GM12878 (cell line): ENCODE results near the gene DNAJC28. TPM values are rescaled to one million over a fixed set of nuclear protein-coding genes. Genes with fewer than 3 reads are reported as not detected.

Experiments
- ATAC-seq: fragments of 200-7000 bp; cut with Tn5 transposase; 3 replicates; pipeline ENCODE4 v1.9.1; 2020; ENCODE audit warnings: mild to moderate bottlenecking, moderate library complexity
- BruUV-seq: library from RNA; stranded (reverse); fragments of 400-500 nt; replicated peaks from 2 replicates; lab custom pipeline; 2021; lab: Mats Ljungman, UMichigan
- CTCF ChIA-PET: fragments of 300-600 bp; sonication (Branson Sonifier 250); formaldehyde crosslinking; extraction: SDS; loops from one replicate; lab custom pipeline; 2021; ENCODE audit warnings: inconsistent platforms; lab: Yijun Ruan, JAX
- POLR2A ChIA-PET: fragments of 350-600 bp; formaldehyde crosslinking; extraction: SDS; loops from one replicate; lab custom pipeline; 2021; ENCODE audit warnings: inconsistent platforms; lab: Charles Lee
- RAD21 ChIA-PET: fragments of 300-600 bp; sonication (Branson Sonifier 250); formaldehyde crosslinking; loops from one replicate; lab custom pipeline; 2023; ENCODE audit warnings: antibody characterized with exemption; ENCODE audit not compliant: unreplicated experiment; lab: Charles Lee
- SMC1A ChIA-PET: fragments of 300-600 bp; sonication (Branson Sonifier 250); formaldehyde crosslinking; loops from one replicate; lab custom pipeline; 2023; ENCODE audit not compliant: unreplicated experiment, uncharacterized antibody; lab: Charles Lee
- DNase-seq: peaks from one replicate; pipeline ENCODE4 v3.0.0-alpha.2; 2011; ENCODE audit warnings: low read depth, low spot score
- FAIRE-seq: peaks from 3 replicates; lab custom pipeline; 2011; peaks lifted over from hg19 to GRCh38; lab: Jason Lieb, UNC
- H2AFZ ChIP-seq: 2 replicates; pipeline ENCODE4 v1.6.0; 2011; ENCODE audit warnings: low read depth, low read length, control low read depth; ENCODE audit not compliant: control insufficient read depth
- H3K27ac ChIP-seq: 2 replicates; pipeline ENCODE4 v1.5.1; 2011; ENCODE audit warnings: control low read depth; ENCODE audit not compliant: control insufficient read depth, insufficient read depth
- H3K27me3 ChIP-seq, 2 experiments: replicated peaks in 1 of 2; 2 replicates each; pipeline versions ENCODE4 v1.6.0 to v1.6.1; 2011; ENCODE audit warnings: low read length in 1 of 2; ENCODE audit not compliant: control insufficient read depth in 2 of 2, insufficient read depth in 2 of 2
- H3K36me3 ChIP-seq, 2 experiments: 2 replicates each; pipeline ENCODE4 v1.5.1; 2011; ENCODE audit warnings: low read length in 1 of 2; ENCODE audit not compliant: control insufficient read depth in 2 of 2, insufficient read depth in 2 of 2
- H3K4me1 ChIP-seq: 2 replicates; pipeline ENCODE4 v1.6.1; 2011; ENCODE audit warnings: mild to moderate bottlenecking, low read length, moderate library complexity, mixed read lengths; ENCODE audit not compliant: control insufficient read depth, insufficient read depth
- H3K4me2 ChIP-seq: 2 replicates; pipeline ENCODE4 v1.6.0; 2011; ENCODE audit warnings: control low read depth; ENCODE audit not compliant: control insufficient read depth, insufficient read depth
- H3K4me3 ChIP-seq: fragments of 200-600 bp; sonication (generic); 2 replicates; pipeline ENCODE4 v1.5.1; 2016
- H3K79me2 ChIP-seq: 2 replicates; pipeline ENCODE4 v1.6.0; 2011; ENCODE audit warnings: low read length; ENCODE audit not compliant: control insufficient read depth, insufficient read depth
- H3K9ac ChIP-seq: 2 replicates; pipeline ENCODE4 v1.8.0; 2011; ENCODE audit warnings: low read length, control low read depth, mixed read lengths; ENCODE audit not compliant: control insufficient read depth, insufficient read depth
- H3K9me3 ChIP-seq: replicated peaks from 3 replicates; pipeline ENCODE4 v1.5.1; 2011; ENCODE audit warnings: mild to moderate bottlenecking, low read length; ENCODE audit not compliant: control insufficient read depth, insufficient read depth
- H4K20me1 ChIP-seq: 2 replicates; pipeline ENCODE4 v1.6.0; 2011; ENCODE audit not compliant: control insufficient read depth, insufficient read depth
- GABPA ChIP-seq: IDR thresholded peaks from 2 replicates; pipeline ENCODE4 v1.6.1; 2014; ENCODE audit warnings: antibody characterized with exemption, low read depth, mild to moderate bottlenecking, inconsistent platforms
- MLLT1 ChIP-seq: fragments of 450-650 bp; IDR thresholded peaks from 2 replicates; pipeline ENCODE4 v1.6.1; 2016; ENCODE audit warnings: mild to moderate bottlenecking
- SMAD1 ChIP-seq: fragments of 450-650 bp; IDR thresholded peaks from 2 replicates; pipeline ENCODE4 v1.6.1; 2018; ENCODE audit warnings: mild to moderate bottlenecking, low read depth; ENCODE audit not compliant: partially characterized antibody
- SUPT20H ChIP-seq: IDR thresholded peaks from 2 replicates; pipeline ENCODE4 v1.6.1; 2011; ENCODE audit warnings: low read depth, mild to moderate bottlenecking, low read length, moderate library complexity, borderline replicate concordance; ENCODE audit not compliant: control insufficient read depth
- TBL1XR1 ChIP-seq: IDR thresholded peaks from 2 replicates; pipeline ENCODE4 v1.6.1; 2012; ENCODE audit warnings: low read depth, low read length, improper control_type of control experiment
- WGBS: methylation state at CpG from one replicate; pipeline ENCODE4 v1.1.6; 2016; ENCODE audit warnings: low lambda C conversion rate; ENCODE audit not compliant: insufficient replicate concordance, insufficient coverage; ENCODE audit errors: missing lambda C conversion rate; 5-methylcytosine and 5-hydroxymethylcytosine counted together
- in situ Hi-C: fragments of 300-500 bp; cut with MboI; formaldehyde crosslinking; loops from 9 replicates; pipeline ENCODE4 v1.14.3; 2018; ENCODE audit warnings: mixed read lengths
- intact Hi-C: fragments of 100-400 bp; cut with micrococcal nuclease; formaldehyde crosslinking; loops from one replicate; pipeline ENCODE4 v1.14.2; 2022; ENCODE audit not compliant: unreplicated experiment
- polyA plus RNA-seq, 11 experiments: library from polyadenylated mRNA; depleted of rRNA in 4 of 11; unstranded in 6 of 11; stranded (reverse) in 5 of 11; fragments of >200 nt; fragmentation: Nextera tagmentation in 4 of 11; fragmentation: Illumina TruSeq in 1 of 11; extraction: Ambion mirVana in 4 of 11; extraction: Trizol in 1 of 11; gene quantifications; 1 replicate in 1 of 11; 2 replicates in 10 of 11; pipeline versions ENCODE4 v1.2.1 to v1.2.3, GENCODE V29; 2011 to 2016; ENCODE audit warnings: inconsistent platforms in 2 of 11, missing spikeins in 2 of 11, low read depth in 1 of 11
- total RNA-seq, 4 experiments: library from RNA; depleted of rRNA in 3 of 4; stranded (reverse); fragments of >200 nt in 3 of 4; fragmentation: Illumina TruSeq in 1 of 4; extraction: Trizol in 1 of 4; gene quantifications; 2 replicates each; pipeline versions ENCODE4 v1.2.1 to v1.2.3, GENCODE V29; 2013 to 2021

DNAJC28 gene
- total and polyA plus RNA-seq, 10 of the 15 experiments (the other 5 are each of a cell fraction or from before 2014, with no cell fraction given): 0.26 to 0.77 (median 0.54) TPM

- DNase-seq: no peak
- Histone ChIP-seq H3K9me3 (no peaks in the 10 kb centered on the region), H3K4me3 (peak overlapping the region; percentile 76), H3K4me2 (peak overlapping the region; percentile 86), H4K20me1 (no peaks in the 10 kb centered on the region), H3K27me3 (no peaks in the 10 kb centered on the region), H3K9ac (peak overlapping the region; percentile 74), H3K27ac (peak overlapping the region; percentile 82), H2AFZ (peak overlapping the region; percentile 97), H3K79me2 (peaks cover 15% of the 10 kb centered on the region), H3K4me1 (peaks cover 3% of the 10 kb centered on the region; the same call in 1 of the 2 replicates), H3K36me3 (no peaks in the 10 kb centered on the region; a peak in 1 of 4 replicates)
- intact Hi-C loops (loop anchor here (5.0 kb wide), 1 partner anchor 62 kb away; the partner anchor contains the start of genes GART and SON), in situ Hi-C loops (no loop called here)
- TSS peak; percentile 90 for BruUV-seq
- ChIA-PET RAD21 (interaction anchor here (0.7 to 2.5 kb wide), 12 partner anchors 11 to 241 kb away, joined by 3 to 23 read pairs (median 6); partner anchors contain the start of genes DNAJC28, DONSON and SON), CTCF (interaction anchor here (1.0 to 4.1 kb wide), 8 partner anchors 9 to 284 kb away, joined by 3 to 21 read pairs (median 4); partner anchors contain the start of gene DNAJC28), POLR2A (interaction anchor here (0.7 to 2.3 kb wide), 8 partner anchors 8 to 867 kb away, joined by 3 to 26 read pairs (median 4); partner anchors contain the start of genes CRYZL1, DNAJC28, DONSON and GART), SMC1A (interaction anchor here (0.7 to 2.7 kb wide), 8 partner anchors 11 to 887 kb away, joined by 3 to 17 read pairs (median 4); partner anchors contain the start of gene DNAJC28)
- no peak for FAIRE-seq
- no peak for ATAC-seq
- TF ChIP-seq TBL1XR1: no peak
- no peak for TF ChIP-seq GABPA
- peak; percentile 62; the same call in 1 of the 2 replicates for TF ChIP-seq MLLT1
- TF ChIP-seq SUPT20H: no peak
- no peak for TF ChIP-seq SMAD1
- 14% methylated on average over 17 of the region's 17 CpGs for WGBS
Measured at GRCh38 chr21:33480481-33481103, 10.9 kb downstream of the DNAJC28 start.
